ENCODE measurements around the gene NUS1.
"Not testable (repeated sequence)": the region's sequence is repeated elsewhere in the genome, so short reads cannot be mapped to it uniquely, and the experiment has no call there.

Gene NUS1

GRCh38 chr6:117653949-117654348 lies 21.3 kb upstream of the NUS1 start:
- H3K9me3 ChIP-seq = no peaks in the 10 kb centered on the region
- no peak for TF ChIP-seq CTCF (IDR thresholded peaks at IDR 0.05)
- no peaks in the 10 kb centered on the region for H3K4me1 ChIP-seq (ENCODE audit: control insufficient read depth in 1 of 2, insufficient read depth in 1 of 2, low read depth in 1 of 2, low read length in 1 of 2)
- no peaks in the 10 kb centered on the region for H3K27me3 ChIP-seq
- H3K36me3 ChIP-seq = no peaks in the 10 kb centered on the region
- no peak overlapping the region for H3K27ac ChIP-seq
- H3K4me3 ChIP-seq (ENCODE audit: low read depth in 1 of 2, low read length in 1 of 2) = no peak overlapping the region

- Histone ChIP-seq H3K36me3 (no peaks in the 10 kb centered on the region), H3K27me3 (no peaks in the 10 kb centered on the region), H3K4me1 (ENCODE audit: control insufficient read depth in 1 of 2, insufficient read depth in 1 of 2, low read depth in 1 of 2, low read length in 1 of 2) (no peaks in the 10 kb centered on the region), H3K9me3 (no peaks in the 10 kb centered on the region), H3K27ac (no peak overlapping the region), H3K4me3 (ENCODE audit: low read depth in 1 of 2, low read length in 1 of 2) (no peak overlapping the region)
- no peak for TF ChIP-seq CTCF (IDR thresholded peaks at IDR 0.05)
Measured at GRCh38 chr6:117655380-117655779, 19.9 kb upstream of the NUS1 start.

GRCh38 chr6:117666881-117667280 lies 8.4 kb upstream of the NUS1 start:
- Histone ChIP-seq H3K36me3 (no peaks in the 10 kb centered on the region), H3K9me3 (no peaks in the 10 kb centered on the region), H3K4me3 (ENCODE audit: low read depth in 1 of 2, low read length in 1 of 2) (no peak overlapping the region), H3K4me1 (ENCODE audit: control insufficient read depth in 1 of 2, insufficient read depth in 1 of 2, low read depth in 1 of 2, low read length in 1 of 2) (no peaks in the 10 kb centered on the region), H3K27ac (no peak overlapping the region), H3K27me3 (no peaks in the 10 kb centered on the region)
- no peak for TF ChIP-seq CTCF (IDR thresholded peaks at IDR 0.05)

GRCh38 chr6:117668736-117669135 lies 6.5 kb upstream of the NUS1 start:
- Histone ChIP-seq H3K9me3 (no peaks in the 10 kb centered on the region), H3K4me3 (ENCODE audit: low read depth in 1 of 2, low read length in 1 of 2) (no peak overlapping the region), H3K27me3 (no peaks in the 10 kb centered on the region), H3K27ac (no peak overlapping the region), H3K4me1 (ENCODE audit: control insufficient read depth in 1 of 2, insufficient read depth in 1 of 2, low read depth in 1 of 2, low read length in 1 of 2) (no peaks in the 10 kb centered on the region), H3K36me3 (no peaks in the 10 kb centered on the region)
- TF ChIP-seq CTCF (IDR thresholded peaks at IDR 0.05) = no peak

GRCh38 chr6:117674503-117674902 lies 766 bp upstream of the NUS1 start:
- Histone ChIP-seq H3K27ac (no peak overlapping the region), H3K4me3 (ENCODE audit: low read depth in 1 of 2, low read length in 1 of 2) (peak overlapping the region; percentile 66 to 70), H3K27me3 (no peaks in the 10 kb centered on the region), H3K4me1 (ENCODE audit: control insufficient read depth in 1 of 2, insufficient read depth in 1 of 2, low read depth in 1 of 2, low read length in 1 of 2) (peaks cover 34 to 41% of the 10 kb centered on the region in 2 experiments), H3K9me3 (no peaks in the 10 kb centered on the region), H3K36me3 (no peaks in the 10 kb centered on the region)
- TF ChIP-seq CTCF (IDR thresholded peaks at IDR 0.05) = no peak

- Histone ChIP-seq H3K4me3 (ENCODE audit: low read depth in 1 of 2, low read length in 1 of 2) (peak overlapping the region; percentile 51 to 70), H3K4me1 (ENCODE audit: control insufficient read depth in 1 of 2, insufficient read depth in 1 of 2, low read depth in 1 of 2, low read length in 1 of 2) (peaks cover 34 to 41% of the 10 kb centered on the region in 2 experiments), H3K27ac (peak overlapping the region; percentile 10)
- H3K27me3 ChIP-seq, H3K9me3 ChIP-seq, H3K36me3 ChIP-seq: not testable (repeated sequence)
Measured at GRCh38 chr6:117675658-117676301, 511 bp downstream of the NUS1 start.
